Measurements from ENCODE around the gene MAP7.
"Not testable (repeated sequence)": the region's sequence is repeated elsewhere in the genome, so short reads cannot be mapped to it uniquely, and the experiment has no call there.

The MAP7 gene

GRCh38 chr6:136421537-136422158 is 128.6 kb downstream of the MAP7 start:
- DNase-seq (ENCODE audit: low read depth): no peak

GRCh38 chr6:136420853-136421252 is 129.4 kb downstream of the MAP7 start:
- no peak for DNase-seq (ENCODE audit: low read depth)

- no peak for DNase-seq (ENCODE audit: low read depth)
Measured at GRCh38 chr6:136415351-136416007, 134.7 kb downstream of the MAP7 start.

GRCh38 chr6:136412410-136412809 is 137.8 kb downstream of the MAP7 start:
- no peak for DNase-seq (ENCODE audit: low read depth)

GRCh38 chr6:136411453-136412354 is 138.5 kb downstream of the MAP7 start:
- no peak for DNase-seq (ENCODE audit: low read depth)

GRCh38 chr6:136411025-136411325 is 139.2 kb downstream of the MAP7 start:
- DNase-seq (ENCODE audit: low read depth): no peak

- DNase-seq (ENCODE audit: low read depth): no peak
Measured at GRCh38 chr6:136410201-136411024, 139.8 kb downstream of the MAP7 start.

GRCh38 chr6:136409597-136409996 is 140.6 kb downstream of the MAP7 start:
- no peak for DNase-seq (ENCODE audit: low read depth)

GRCh38 chr6:136408204-136408603 is 142.0 kb downstream of the MAP7 start:
- DNase-seq (ENCODE audit: low read depth): peak; percentile 63

- no peak for DNase-seq (ENCODE audit: low read depth)
Measured at GRCh38 chr6:136405420-136406029, 144.7 kb downstream of the MAP7 start.

- DNase-seq (ENCODE audit: low read depth): no peak
Measured at GRCh38 chr6:136404627-136405419, 145.4 kb downstream of the MAP7 start.

GRCh38 chr6:136404007-136404406 is 146.2 kb downstream of the MAP7 start:
- no peak for DNase-seq (ENCODE audit: low read depth)

- peak; percentile 93 for DNase-seq (ENCODE audit: low read depth)
Measured at GRCh38 chr6:136403110-136403980, 146.9 kb downstream of the MAP7 start.

- peak; percentile 36 for DNase-seq (ENCODE audit: low read depth)
Measured at GRCh38 chr6:136401749-136402148, 148.5 kb downstream of the MAP7 start.

- not testable (repeated sequence) for DNase-seq (ENCODE audit: low read depth)
Measured at GRCh38 chr6:136401236-136401635, 149.0 kb downstream of the MAP7 start.

- DNase-seq (ENCODE audit: low read depth): no peak
Measured at GRCh38 chr6:136398453-136398852, 151.8 kb downstream of the MAP7 start.

GRCh38 chr6:136396908-136397307 is 153.3 kb downstream of the MAP7 start:
- no peak for DNase-seq (ENCODE audit: low read depth)

- not testable (repeated sequence) for DNase-seq (ENCODE audit: low read depth)
Measured at GRCh38 chr6:136390959-136391358, 159.3 kb downstream of the MAP7 start.

GRCh38 chr6:136387316-136387715 is 162.9 kb downstream of the MAP7 start:
- DNase-seq (ENCODE audit: low read depth): no peak

All from ELR (cell line).